Mucosa of rectum (tissue), 2 donors: Measurements from ENCODE around the gene FBLIM1.
A peak's percentile ranks its signal among the peaks of the same experiment; 100 is the strongest.

ENCODE experiments used
- H3K27ac ChIP-seq, 2 donors: one replicate each; pipeline ENCODE4 v1.7.0; 2013; ENCODE audit warnings: inconsistent platforms in 2 of 2, low read depth in 2 of 2, low read length in 2 of 2
- H3K27me3 ChIP-seq, 2 donors: one replicate each; pipeline ENCODE4 v1.7.0; 2013; ENCODE audit warnings: low read length in 2 of 2; ENCODE audit not compliant: control insufficient read depth in 2 of 2, insufficient read depth in 2 of 2
- H3K36me3 ChIP-seq, 2 donors: one replicate each; pipeline ENCODE4 v1.7.0; 2013; ENCODE audit warnings: low read length in 2 of 2; ENCODE audit not compliant: control insufficient read depth in 2 of 2, insufficient read depth in 2 of 2
- H3K4me1 ChIP-seq, 2 donors: one replicate each; pipeline ENCODE4 v1.7.0; 2013; ENCODE audit warnings: low read length in 2 of 2, mild to moderate bottlenecking in 1 of 2; ENCODE audit not compliant: control insufficient read depth in 2 of 2, insufficient read depth in 2 of 2
- H3K4me3 ChIP-seq, 2 donors: one replicate each; pipeline ENCODE4 v1.7.0; 2013; ENCODE audit warnings: low read length in 2 of 2
- H3K9ac ChIP-seq, 2 donors: one replicate each; pipeline ENCODE4 v1.7.0; 2013; ENCODE audit warnings: low read length in 2 of 2, low read depth in 1 of 2, mild to moderate bottlenecking in 1 of 2
- H3K9me3 ChIP-seq, 2 donors: one replicate each; pipeline ENCODE4 v1.7.0; 2013; ENCODE audit warnings: low read length in 2 of 2; ENCODE audit not compliant: control insufficient read depth in 2 of 2
- donor health status: healthy.
- donor health status: Normal muscosa, but diverticular disease.

The FBLIM1 gene

GRCh38 chr1:15736892-15737261 lies 21.7 kb upstream of the FBLIM1 start:
- Histone ChIP-seq H3K27me3 (no peaks in the 10 kb centered on the region), H3K9me3 (no peaks in the 10 kb centered on the region), H3K36me3 (peaks cover 22 to 23% of the 10 kb centered on the region in 2 donors), H3K27ac (peak overlapping the region; percentile 93), H3K4me3 (peak overlapping the region; percentile 57 to 68), H3K9ac (peak overlapping the region in 1 of 2 donors; percentile 85), H3K4me1 (peaks cover 29 to 51% of the 10 kb centered on the region in 2 donors)

GRCh38 chr1:15737324-15738319 lies 21.0 kb upstream of the FBLIM1 start:
- Histone ChIP-seq H3K4me1 (peaks cover 29 to 54% of the 10 kb centered on the region in 2 donors), H3K36me3 (peaks cover 16 to 18% of the 10 kb centered on the region in 2 donors), H3K9me3 (no peaks in the 10 kb centered on the region), H3K9ac (peak overlapping the region; percentile 6 to 47), H3K27me3 (no peaks in the 10 kb centered on the region), H3K4me3 (no peak overlapping the region), H3K27ac (peak overlapping the region; percentile 93)

GRCh38 chr1:15738416-15739113 lies 20.0 kb upstream of the FBLIM1 start:
- H3K27ac ChIP-seq = no peak overlapping the region

DNA sequence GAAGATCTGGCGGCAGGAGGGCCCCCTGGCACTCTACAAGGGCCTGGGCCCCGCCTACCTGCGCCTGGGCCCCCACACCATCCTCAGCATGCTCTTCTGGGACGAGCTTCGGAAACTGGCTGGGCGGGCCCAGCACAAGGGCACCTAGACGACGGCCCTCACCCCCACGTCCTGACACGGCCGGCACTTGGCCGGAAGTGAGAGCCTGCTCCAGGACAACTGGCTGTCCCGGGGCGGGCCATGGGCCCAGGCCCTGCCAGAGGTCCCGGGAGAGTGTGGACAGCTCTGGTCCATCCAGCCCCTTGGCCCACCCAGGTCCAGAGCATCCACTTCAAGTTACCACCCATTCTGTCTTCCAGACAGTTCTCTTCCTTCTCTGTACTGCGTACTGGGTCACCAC lies 19.3 kb upstream of the FBLIM1 start:
- Histone ChIP-seq H3K9ac (no peak overlapping the region), H3K27ac (no peak overlapping the region)

More at GRCh38 chr1:15738416-15739113, 20.0 kb upstream of the FBLIM1 start:
- Histone ChIP-seq H3K36me3 (peaks cover 7 to 12% of the 10 kb centered on the region in 2 donors), H3K9me3 (no peaks in the 10 kb centered on the region), H3K9ac (no peak overlapping the region), H3K4me3 (no peak overlapping the region), H3K27me3 (no peaks in the 10 kb centered on the region), H3K4me1 (peaks cover 29 to 54% of the 10 kb centered on the region in 2 donors)

DNA sequence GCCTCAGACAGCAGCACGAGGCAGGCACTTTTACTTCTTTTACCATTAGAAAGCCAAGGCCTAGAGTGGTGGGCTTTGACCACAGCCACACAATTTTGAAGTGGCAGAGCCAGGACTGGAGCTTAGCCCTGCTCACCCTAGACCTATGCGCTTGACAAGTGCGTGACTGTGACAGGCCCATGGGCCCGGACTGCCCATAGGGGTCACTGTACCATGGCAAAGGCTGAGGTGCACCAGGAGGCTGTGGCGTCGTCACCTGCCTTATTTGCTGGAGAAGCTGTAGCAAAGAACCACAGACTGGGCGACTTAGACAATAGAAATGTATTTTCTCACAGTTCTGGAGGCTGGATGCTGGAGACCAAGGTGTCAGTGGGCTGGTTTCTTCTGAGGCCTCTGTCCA lies 18.9 kb upstream of the FBLIM1 start:
- Histone ChIP-seq H3K9me3 (no peaks in the 10 kb centered on the region), H3K27ac (no peak overlapping the region), H3K4me1 (peaks cover 29 to 52% of the 10 kb centered on the region in 2 donors), H3K9ac (no peak overlapping the region), H3K36me3 (peaks cover 0 to 1% of the 10 kb centered on the region in 2 donors), H3K4me3 (no peak overlapping the region), H3K27me3 (no peaks in the 10 kb centered on the region)

More for the DNA sequence above, 19.3 kb upstream of the FBLIM1 start:
- H3K36me3 ChIP-seq = peaks cover 0 to 5% of the 10 kb centered on the region in 2 donors
- H3K27me3 ChIP-seq = no peaks in the 10 kb centered on the region
- H3K4me1 ChIP-seq = peaks cover 29 to 54% of the 10 kb centered on the region in 2 donors
- no peak overlapping the region for H3K4me3 ChIP-seq
- H3K9me3 ChIP-seq = no peaks in the 10 kb centered on the region

DNA sequence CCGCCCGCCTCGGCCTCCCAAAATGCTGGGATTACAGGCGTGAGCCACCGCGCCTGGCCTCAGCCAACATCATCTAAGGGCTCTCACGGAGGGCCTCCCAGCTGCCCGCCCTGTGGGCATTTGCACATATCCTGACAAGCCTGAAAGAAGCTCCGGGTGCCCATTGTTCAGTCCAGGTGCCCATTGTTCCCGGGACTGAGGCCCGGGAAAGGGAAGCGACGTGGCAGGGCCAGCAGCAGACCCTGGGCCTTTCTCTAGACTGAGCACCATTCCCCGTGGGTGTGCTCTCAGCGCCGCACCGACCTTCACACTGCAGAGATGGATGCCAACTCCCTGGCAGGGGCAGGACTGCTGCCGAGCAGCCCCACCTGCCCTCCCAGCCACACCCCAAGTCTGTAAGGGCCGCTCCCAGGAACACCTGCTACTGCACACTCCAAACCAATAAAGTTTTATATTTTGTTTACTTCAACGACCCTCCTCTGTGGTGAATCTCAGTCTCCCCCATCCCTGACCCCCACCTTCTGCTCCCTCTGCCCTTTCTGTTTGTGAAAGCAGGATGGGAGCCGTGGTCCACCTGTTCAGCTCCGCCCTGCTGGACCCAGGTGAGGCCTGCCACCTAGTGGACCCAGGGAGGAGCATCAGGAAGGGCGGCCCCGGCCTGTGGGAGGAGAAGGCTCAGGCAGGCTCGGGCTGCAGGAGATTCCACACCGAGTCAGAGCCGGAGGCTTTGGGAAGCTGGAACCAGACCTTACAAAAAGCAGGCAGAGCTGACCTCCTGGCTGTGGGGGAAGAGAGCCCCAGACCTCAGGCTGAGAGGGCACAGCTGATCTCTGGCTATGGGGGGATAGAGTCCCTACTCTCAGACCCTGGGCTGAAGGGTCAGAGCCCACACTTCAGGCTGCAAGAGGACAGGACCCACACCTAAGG lies 17.4 kb upstream of the FBLIM1 start:
- peak overlapping the region; percentile 10 to 56 for H3K4me3 ChIP-seq
- peaks cover 20 to 39% of the 10 kb centered on the region in 2 donors for H3K4me1 ChIP-seq
- peak overlapping the region; percentile 79 to 91 for H3K27ac ChIP-seq
- no peaks in the 10 kb centered on the region for H3K36me3 ChIP-seq
- peak overlapping the region; percentile 63 to 81 for H3K9ac ChIP-seq
- no peaks in the 10 kb centered on the region for H3K27me3 ChIP-seq
- no peaks in the 10 kb centered on the region for H3K9me3 ChIP-seq

DNA sequence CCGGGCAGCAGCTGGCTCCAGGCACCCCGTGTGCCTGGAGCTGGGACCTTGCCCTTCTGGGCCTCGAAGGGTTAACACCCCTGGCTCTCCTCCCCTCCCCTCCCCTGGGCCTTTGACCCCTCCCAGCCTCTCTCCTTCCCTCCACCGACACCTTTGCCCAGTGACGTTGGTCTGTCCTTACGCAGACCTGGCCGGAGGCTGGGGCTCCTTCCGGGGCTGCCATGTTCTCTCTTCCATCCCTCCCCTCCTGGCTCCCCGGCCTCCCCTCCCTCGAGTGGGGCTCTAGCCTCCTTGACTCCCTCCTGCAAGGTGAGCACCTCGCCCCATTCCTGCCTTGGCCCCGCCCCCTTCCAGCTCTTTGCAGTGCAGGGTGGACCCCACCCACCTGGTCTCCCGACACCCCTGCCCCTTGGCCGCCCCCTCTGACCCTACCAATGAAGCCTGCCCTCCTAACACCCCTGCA lies 16.2 kb upstream of the FBLIM1 start, which contains the start of gene TMEM82:
Gene TMEM82 (plus strand): TSS at position 161 of the 463 bp plus-strand sequence. CDS start 61 bp downstream, at position 222.
- peaks cover 16 to 28% of the 10 kb centered on the region in 2 donors for H3K4me1 ChIP-seq
- peak within 1 kb of the TSS; percentile 63 to 81 for H3K9ac ChIP-seq
- H3K9me3 ChIP-seq = no peaks in the 10 kb centered on the region
- peak within 1 kb of the TSS; percentile 29 to 56 for H3K4me3 ChIP-seq
- no peaks in the 10 kb centered on the region for H3K27me3 ChIP-seq
- H3K36me3 ChIP-seq = no peaks in the 10 kb centered on the region
- peak within 1 kb of the TSS; percentile 79 to 91 for H3K27ac ChIP-seq

- H3K4me3 ChIP-seq = no peak overlapping the region
- no peaks in the 10 kb centered on the region for H3K9me3 ChIP-seq
- no peak overlapping the region for H3K9ac ChIP-seq
- peaks cover 3 to 17% of the 10 kb centered on the region in 2 donors for H3K4me1 ChIP-seq
- no peaks in the 10 kb centered on the region for H3K27me3 ChIP-seq
- no peak overlapping the region for H3K27ac ChIP-seq
- H3K36me3 ChIP-seq = no peaks in the 10 kb centered on the region
Observed at GRCh38 chr1:15744122-15744679, 14.4 kb upstream of the FBLIM1 start.

- no peaks in the 10 kb centered on the region for H3K36me3 ChIP-seq
- H3K9me3 ChIP-seq = no peaks in the 10 kb centered on the region
- H3K4me3 ChIP-seq = no peak overlapping the region
- H3K27me3 ChIP-seq = no peaks in the 10 kb centered on the region
- H3K27ac ChIP-seq = no peak overlapping the region
- peaks cover 0 to 3% of the 10 kb centered on the region in 2 donors for H3K4me1 ChIP-seq
- H3K9ac ChIP-seq = no peak overlapping the region
Observed at GRCh38 chr1:15747378-15747777, 11.2 kb upstream of the FBLIM1 start.
